Panc1 (cell line): ENCODE data around the gene CPA3. TPM values are rescaled to one million over a fixed set of nuclear protein-coding genes. Genes with fewer than 3 reads are reported as not detected.

ENCODE experiments used
- ATAC-seq: fragments of 200-7000 bp; cut with Tn5 transposase; 2 replicates; pipeline ENCODE4 v1.9.1; 2020; ENCODE audit warnings: mild to moderate bottlenecking, moderate library complexity
- BruUV-seq: library from RNA; stranded (reverse); fragments of 400-500 nt; replicated peaks from 2 replicates; lab custom pipeline; 2021; lab: Mats Ljungman, UMichigan
- CTCF ChIA-PET: fragments of 300-600 bp; sonication (Branson Sonifier 250); formaldehyde crosslinking; loops from one replicate; lab custom pipeline; 2022; ENCODE audit warnings: antibody characterized with exemption; lab: Charles Lee
- POLR2A ChIA-PET: fragments of 300-600 bp; sonication (Branson Sonifier 250); formaldehyde crosslinking; loops from one replicate; lab custom pipeline; 2022; ENCODE audit warnings: antibody characterized with exemption; lab: Charles Lee
- DNase-seq: peaks from one replicate; pipeline ENCODE4 v3.0.0-alpha.2; 2010; ENCODE audit warnings: low read depth, low spot score
- H3K27ac ChIP-seq: 2 replicates; pipeline ENCODE4 v1.5.1; 2011; ENCODE audit warnings: mild to moderate bottlenecking, low read length, inconsistent platforms
- H3K27me3 ChIP-seq: fragments of 200-500 bp; sonication (Bioruptor generic); 2 replicates; pipeline ENCODE4 v1.6.0; 2014; ENCODE audit warnings: low read length, inconsistent platforms; ENCODE audit not compliant: control insufficient read depth, insufficient read depth
- H3K36me3 ChIP-seq: fragments of 200-500 bp; sonication (Bioruptor generic); 2 replicates; pipeline ENCODE4 v1.5.1; 2014; ENCODE audit warnings: inconsistent platforms, mild to moderate bottlenecking, low read length, moderate library complexity; ENCODE audit not compliant: control insufficient read depth, insufficient read depth
- H3K4me1 ChIP-seq: 2 replicates; pipeline ENCODE4 v1.5.1; 2011; ENCODE audit warnings: inconsistent platforms, mild to moderate bottlenecking, low read length, moderate library complexity; ENCODE audit not compliant: control insufficient read depth, insufficient read depth
- H3K4me3 ChIP-seq, 2 experiments: 2 replicates each; pipeline ENCODE4 v1.5.1; 2011 to 2012; ENCODE audit warnings: low read depth in 2 of 2, low read length in 2 of 2, mild to moderate bottlenecking in 2 of 2, inconsistent platforms in 1 of 2, moderate library complexity in 1 of 2
- H3K9me3 ChIP-seq: fragments of 200-500 bp; sonication (Bioruptor generic); 2 replicates; pipeline ENCODE4 v1.5.1; 2014; ENCODE audit warnings: low read depth, mild to moderate bottlenecking, inconsistent platforms, low read length, moderate library complexity; ENCODE audit not compliant: control insufficient read depth, insufficient read depth
- POLR2AphosphoS5 ChIP-seq: IDR thresholded peaks from 2 replicates; pipeline ENCODE4 v1.6.1; 2012; ENCODE audit warnings: mild to moderate bottlenecking, low read depth, low read length, moderate library complexity
- SIN3A ChIP-seq: IDR thresholded peaks from 2 replicates; pipeline ENCODE4 v1.6.1; 2012; ENCODE audit warnings: low read depth, mild to moderate bottlenecking, low read length, moderate library complexity, borderline replicate concordance; ENCODE audit not compliant: insufficient read depth
- TCF7L2 ChIP-seq: IDR thresholded peaks from 2 replicates; pipeline ENCODE4 v1.6.1; 2011; ENCODE audit warnings: mild to moderate bottlenecking, low read depth, low read length, inconsistent platforms
- in situ Hi-C: cut with HindIII; loops from 2 replicates; pipeline ENCODE4 v1.10.0; 2016; ENCODE audit warnings: low sequenced_read_pairs, low pct_unique_long_range_greater_than_20kb
- intact Hi-C: fragments of 100-400 bp; cut with micrococcal nuclease; formaldehyde crosslinking; loops from one replicate; pipeline ENCODE4 v1.10.0; 2022; ENCODE audit not compliant: unreplicated experiment
- total RNA-seq: library from RNA; stranded (reverse); gene quantifications from one replicate; pipeline ENCODE4 v1.2.1, GENCODE V29; 2021; ENCODE audit not compliant: unreplicated experiment
- TF ChIP-seq, protein P1 (sequence below), 2 experiments: IDR thresholded peaks; 2 replicates each; pipeline ENCODE4 v1.6.1; 2011 to 2012; ENCODE audit warnings: low read depth in 2 of 2, control low read depth in 1 of 2, low read length in 1 of 2, mild to moderate bottlenecking in 1 of 2, moderate library complexity in 1 of 2; ENCODE audit not compliant: insufficient read depth in 1 of 2
- TF ChIP-seq, protein P2 (sequence below): fragments of 450-650 bp; IDR thresholded peaks from 2 replicates; pipeline ENCODE4 v1.5.1; 2017; ENCODE audit warnings: mild to moderate bottlenecking

Gene CPA3
- total RNA-seq, 1 experiment from 2014 or later: not detected

DNA sequence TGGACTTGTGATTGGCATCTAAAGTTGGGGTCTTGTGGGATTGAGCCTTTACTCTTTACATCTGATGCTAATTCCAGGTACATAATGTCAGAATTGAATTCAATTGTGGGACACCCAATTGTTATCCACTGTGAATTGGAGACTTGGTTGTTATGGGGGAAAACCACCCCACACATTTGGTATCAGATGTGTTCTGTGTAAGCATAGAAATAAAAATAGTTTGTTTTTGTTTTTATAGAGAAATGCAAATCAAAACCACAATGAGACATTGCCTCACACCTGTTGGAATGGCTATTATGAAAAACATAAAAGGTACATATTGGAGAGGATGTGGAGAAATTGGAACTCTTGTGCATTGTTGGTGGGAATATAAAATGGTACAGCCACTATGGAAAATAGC lies 58.5 kb downstream of the CPA3 start:
- no TSS peak for BruUV-seq
- intact Hi-C loops (no loop called here), in situ Hi-C loops (no loop called here)
- Histone ChIP-seq H3K36me3 (no peaks in the 10 kb centered on the region), H3K4me3 (no peak overlapping the region), H3K9me3 (no peaks in the 10 kb centered on the region), H3K27ac (no peak overlapping the region), H3K4me1 (no peaks in the 10 kb centered on the region), H3K27me3 (peaks cover 17% of the 10 kb centered on the region)
- ATAC-seq (no peak), DNase-seq (no peak)
- CTCF ChIA-PET: no interaction called here
- POLR2A ChIA-PET: no interaction called here
- TF ChIP-seq, protein P1, sequence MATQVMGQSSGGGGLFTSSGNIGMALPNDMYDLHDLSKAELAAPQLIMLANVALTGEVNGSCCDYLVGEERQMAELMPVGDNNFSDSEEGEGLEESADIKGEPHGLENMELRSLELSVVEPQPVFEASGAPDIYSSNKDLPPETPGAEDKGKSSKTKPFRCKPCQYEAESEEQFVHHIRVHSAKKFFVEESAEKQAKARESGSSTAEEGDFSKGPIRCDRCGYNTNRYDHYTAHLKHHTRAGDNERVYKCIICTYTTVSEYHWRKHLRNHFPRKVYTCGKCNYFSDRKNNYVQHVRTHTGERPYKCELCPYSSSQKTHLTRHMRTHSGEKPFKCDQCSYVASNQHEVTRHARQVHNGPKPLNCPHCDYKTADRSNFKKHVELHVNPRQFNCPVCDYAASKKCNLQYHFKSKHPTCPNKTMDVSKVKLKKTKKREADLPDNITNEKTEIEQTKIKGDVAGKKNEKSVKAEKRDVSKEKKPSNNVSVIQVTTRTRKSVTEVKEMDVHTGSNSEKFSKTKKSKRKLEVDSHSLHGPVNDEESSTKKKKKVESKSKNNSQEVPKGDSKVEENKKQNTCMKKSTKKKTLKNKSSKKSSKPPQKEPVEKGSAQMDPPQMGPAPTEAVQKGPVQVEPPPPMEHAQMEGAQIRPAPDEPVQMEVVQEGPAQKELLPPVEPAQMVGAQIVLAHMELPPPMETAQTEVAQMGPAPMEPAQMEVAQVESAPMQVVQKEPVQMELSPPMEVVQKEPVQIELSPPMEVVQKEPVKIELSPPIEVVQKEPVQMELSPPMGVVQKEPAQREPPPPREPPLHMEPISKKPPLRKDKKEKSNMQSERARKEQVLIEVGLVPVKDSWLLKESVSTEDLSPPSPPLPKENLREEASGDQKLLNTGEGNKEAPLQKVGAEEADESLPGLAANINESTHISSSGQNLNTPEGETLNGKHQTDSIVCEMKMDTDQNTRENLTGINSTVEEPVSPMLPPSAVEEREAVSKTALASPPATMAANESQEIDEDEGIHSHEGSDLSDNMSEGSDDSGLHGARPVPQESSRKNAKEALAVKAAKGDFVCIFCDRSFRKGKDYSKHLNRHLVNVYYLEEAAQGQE (IDR thresholded peaks at IDR 0.05; ENCODE audit: insufficient read depth in 1 of 2, low read depth in 2 of 2, low read length in 1 of 2): no peak

DNA sequence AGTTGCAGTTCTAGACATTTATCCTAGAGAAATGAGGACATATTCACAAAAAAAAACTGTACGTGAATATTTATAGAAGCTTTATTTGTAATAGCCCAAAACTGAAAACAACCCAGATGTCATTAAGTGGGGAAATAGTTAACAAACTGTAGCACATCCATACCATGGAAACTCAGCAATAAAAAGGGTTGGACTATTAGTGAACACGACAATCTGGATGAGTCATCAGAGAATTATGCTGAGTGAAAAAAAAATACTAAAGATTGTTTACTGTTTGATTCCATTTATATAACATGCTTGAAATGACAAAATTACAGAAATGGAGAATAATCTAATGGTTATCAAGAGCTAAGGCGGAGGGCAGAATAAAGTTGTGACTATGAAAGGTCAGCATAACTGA lies 59.5 kb downstream of the CPA3 start:
- H3K27ac ChIP-seq: no peak overlapping the region
- TF ChIP-seq SIN3A: no peak
- TF ChIP-seq, protein P2, sequence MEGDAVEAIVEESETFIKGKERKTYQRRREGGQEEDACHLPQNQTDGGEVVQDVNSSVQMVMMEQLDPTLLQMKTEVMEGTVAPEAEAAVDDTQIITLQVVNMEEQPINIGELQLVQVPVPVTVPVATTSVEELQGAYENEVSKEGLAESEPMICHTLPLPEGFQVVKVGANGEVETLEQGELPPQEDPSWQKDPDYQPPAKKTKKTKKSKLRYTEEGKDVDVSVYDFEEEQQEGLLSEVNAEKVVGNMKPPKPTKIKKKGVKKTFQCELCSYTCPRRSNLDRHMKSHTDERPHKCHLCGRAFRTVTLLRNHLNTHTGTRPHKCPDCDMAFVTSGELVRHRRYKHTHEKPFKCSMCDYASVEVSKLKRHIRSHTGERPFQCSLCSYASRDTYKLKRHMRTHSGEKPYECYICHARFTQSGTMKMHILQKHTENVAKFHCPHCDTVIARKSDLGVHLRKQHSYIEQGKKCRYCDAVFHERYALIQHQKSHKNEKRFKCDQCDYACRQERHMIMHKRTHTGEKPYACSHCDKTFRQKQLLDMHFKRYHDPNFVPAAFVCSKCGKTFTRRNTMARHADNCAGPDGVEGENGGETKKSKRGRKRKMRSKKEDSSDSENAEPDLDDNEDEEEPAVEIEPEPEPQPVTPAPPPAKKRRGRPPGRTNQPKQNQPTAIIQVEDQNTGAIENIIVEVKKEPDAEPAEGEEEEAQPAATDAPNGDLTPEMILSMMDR: no peak
- no peak for TF ChIP-seq POLR2AphosphoS5
- TF ChIP-seq, protein P1 (IDR thresholded peaks at IDR 0.05; ENCODE audit: insufficient read depth in 1 of 2, low read depth in 2 of 2, low read length in 1 of 2): no peak
- no peak for TF ChIP-seq TCF7L2
- no peaks in the 10 kb centered on the region for H3K9me3 ChIP-seq
- ATAC-seq: no peak
- in situ Hi-C loops (no loop called here), intact Hi-C loops (no loop called here)
- peaks cover 20% of the 10 kb centered on the region for H3K27me3 ChIP-seq
- no peaks in the 10 kb centered on the region for H3K36me3 ChIP-seq
- ChIA-PET CTCF (no interaction called here), POLR2A (no interaction called here)
- no peak for DNase-seq
- no peaks in the 10 kb centered on the region for H3K4me1 ChIP-seq
- BruUV-seq: no TSS peak
- H3K4me3 ChIP-seq: no peak overlapping the region
